HS-5 (cell line): ENCODE measurements around the gene AKR1C2.
"Not testable (repeated sequence)": the region's sequence is repeated elsewhere in the genome, so short reads cannot be mapped to it uniquely, and the experiment has no call there.

ENCODE experiments used
- DNase-seq: peaks from one replicate; pipeline ENCODE4 v3.0.0-alpha.2; 2012; ENCODE audit warnings: low read depth

Gene AKR1C2

DNA sequence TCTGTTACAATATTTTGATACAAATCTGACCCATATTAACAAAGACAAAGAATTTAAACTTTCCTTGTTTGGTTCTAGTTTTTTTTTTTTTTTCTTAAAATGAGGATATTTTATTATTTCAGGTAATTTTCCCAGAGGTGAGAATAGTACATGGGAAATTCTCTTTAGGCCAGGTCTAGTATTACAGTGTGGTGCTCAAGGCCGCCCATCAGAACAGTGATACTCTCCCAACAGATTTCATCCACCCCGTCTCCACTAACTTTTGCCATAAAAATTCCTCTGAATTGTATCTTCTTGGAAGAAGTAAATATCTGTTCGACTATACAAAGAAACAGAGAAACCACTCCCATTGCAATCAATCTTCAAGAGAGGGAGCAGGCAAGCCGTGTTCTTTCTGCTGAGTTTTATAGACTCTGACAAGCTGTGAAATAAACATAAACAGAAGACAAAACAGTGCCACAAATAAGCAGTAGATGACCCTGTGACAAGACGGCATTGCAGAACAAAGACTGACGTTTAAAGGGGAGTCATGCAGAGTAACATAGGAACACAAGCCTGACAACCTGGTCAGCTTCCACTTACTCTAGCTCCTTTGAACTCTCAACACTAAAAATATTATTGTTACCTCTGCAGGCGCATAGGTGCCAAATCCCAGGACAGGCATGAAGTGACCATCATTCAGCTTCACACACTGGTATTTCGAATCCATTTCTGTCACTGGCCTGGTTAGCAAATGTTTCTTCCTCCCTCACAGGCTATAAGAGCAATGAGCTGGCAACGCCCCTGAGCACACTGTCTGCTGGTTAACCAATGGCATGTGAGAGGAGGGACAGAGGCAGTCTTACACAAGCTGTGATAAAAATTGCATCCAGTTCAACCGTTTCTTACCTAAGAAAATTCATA lies at the start of gene AKR1C2:
TSS of gene AKR1C2 (minus strand) at position 731 of the 903 bp plus-strand sequence. CDS start at position 709, 22 bp downstream.
- DNase-seq: not testable (repeated sequence)

DNA sequence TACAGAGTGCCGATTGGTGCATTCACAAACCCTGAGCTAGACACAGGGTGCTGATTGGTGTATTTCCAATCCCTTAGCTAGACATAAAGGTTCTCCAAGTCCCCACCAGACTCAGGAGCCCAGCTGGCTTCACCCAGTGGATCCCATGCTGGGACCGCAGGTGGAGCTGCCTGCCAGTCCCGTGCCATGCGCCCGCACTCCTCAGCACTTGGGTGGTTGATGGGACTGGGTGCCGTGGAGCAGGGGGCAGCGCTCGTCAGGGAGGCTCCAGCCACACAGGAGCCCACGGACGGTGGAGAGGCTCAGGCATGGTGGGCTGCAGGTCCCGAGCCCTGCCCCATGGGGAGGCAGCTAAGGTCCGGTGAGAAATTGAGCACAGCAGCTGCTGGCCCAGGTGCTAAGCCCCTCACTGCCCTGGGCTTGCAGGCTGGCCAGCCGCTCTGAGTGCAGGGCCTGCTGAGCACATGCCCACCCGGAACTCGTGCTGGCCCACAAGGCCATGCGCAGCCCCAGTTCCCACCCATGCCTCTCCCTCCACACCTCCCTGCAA lies 49.4 kb upstream of the AKR1C2 start:
- DNase-seq: not testable (repeated sequence)

DNA sequence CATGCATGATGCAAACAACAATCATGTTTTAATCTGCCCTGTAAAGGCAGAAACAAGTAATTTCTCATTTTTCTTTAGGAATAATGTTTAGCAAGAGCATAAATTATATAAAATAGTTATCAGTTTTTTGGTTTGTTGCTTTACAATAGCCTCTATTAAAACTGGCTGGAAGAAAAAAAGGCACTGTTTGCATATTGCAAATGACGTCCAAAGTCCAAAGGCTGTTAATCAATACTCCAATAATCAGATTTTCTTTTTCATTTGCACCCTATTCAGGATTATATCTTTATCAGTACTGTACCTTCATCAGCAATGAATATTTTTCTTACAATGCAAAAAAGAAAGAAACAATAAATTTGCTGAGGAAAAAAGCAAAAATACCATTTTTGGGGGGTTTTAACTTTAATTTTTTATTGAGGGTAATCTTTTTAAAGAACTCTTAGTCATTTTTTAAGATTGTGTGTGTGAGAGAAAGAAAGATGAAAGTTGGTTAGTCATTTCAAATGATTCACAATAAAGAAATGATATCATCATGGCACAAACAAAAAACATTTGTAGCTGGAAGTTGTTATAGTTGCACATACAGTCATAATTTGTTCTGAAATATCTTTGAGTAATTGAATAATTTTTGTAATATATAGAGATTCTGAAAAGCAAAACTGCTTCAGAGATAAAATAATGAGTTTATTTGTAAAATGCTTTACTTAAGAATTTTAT lies 44.4 kb upstream of the AKR1C2 start:
- DNase-seq: peak; percentile 20

DNA sequence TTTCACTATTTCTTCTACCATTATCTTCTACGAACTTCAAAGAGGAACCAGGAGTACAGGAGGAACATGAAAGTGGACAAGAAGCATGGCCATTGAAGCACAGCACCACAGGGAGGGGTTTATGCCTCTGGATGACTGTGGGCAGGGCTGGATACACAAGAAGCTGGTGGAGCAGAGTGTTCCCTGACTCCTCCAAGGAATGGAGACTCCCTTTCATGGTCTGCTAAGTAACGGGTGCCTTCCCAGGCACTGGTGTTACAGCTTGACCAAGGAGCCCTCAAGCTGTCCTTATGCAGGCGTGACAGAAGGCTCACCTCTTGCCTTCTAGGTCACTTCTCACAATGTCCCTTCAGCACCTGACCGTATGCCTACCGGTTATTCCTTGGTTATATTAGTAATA lies 43.4 kb upstream of the AKR1C2 start:
- not testable (repeated sequence) for DNase-seq

DNA sequence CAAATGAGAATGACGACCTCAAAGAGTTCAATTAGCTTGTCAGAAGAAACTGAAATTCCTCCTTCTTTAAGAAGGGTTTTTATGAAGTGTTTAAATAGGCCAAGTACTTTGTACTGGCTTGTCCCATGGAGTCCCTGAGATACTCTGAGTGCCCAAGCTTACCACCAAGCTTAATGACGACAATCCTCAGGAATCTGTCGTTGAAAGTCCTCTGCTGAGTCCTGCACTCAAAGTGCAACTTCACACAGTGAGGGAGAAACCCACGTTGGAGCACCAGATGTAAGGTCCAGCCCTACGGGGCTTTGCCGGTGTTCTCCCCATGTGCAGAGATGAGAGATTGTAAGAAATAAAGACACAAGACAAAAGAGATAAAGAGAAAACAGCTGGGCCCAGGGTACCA lies 42.8 kb upstream of the AKR1C2 start:
- DNase-seq: no peak

DNA sequence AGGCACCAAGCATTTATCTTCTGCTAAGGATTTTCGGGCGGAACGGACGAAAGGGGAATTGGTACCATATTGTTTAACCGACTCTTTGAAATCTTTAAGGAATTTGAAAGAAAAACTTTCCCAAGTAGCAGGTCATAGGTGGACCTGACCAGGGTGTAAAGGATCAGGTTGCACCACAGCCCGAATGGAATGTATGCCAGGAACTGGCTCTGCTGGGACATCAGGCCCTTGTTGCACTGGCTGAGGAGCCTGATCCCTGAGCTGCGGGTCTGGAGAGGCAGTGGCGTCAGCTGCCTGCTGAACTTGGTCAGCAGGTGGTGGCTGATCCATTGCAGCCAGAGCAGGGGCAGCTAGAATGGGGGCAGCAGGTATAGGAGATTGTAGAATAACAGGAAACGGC lies 41.4 kb upstream of the AKR1C2 start:
- no peak for DNase-seq

DNA sequence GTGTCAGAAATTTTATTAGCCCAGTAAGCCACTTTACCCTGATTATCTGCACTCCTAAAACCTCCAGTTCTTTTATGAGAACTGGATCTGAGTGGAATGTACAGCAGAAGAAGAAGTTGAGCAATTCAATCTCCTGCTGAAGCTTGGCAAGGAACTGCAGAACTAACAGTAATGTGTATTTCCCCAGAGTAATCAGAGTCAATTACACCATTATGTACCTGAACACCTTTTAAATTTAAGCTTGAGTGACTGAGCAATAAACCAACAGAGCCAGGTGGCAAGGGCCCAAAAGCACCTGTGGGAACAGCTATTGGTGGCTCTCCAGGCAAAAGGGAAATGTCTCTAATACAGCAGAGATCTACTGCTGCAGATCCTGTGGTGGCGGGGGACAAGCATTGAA lies 40.1 kb upstream of the AKR1C2 start:
- DNase-seq: no peak

DNA sequence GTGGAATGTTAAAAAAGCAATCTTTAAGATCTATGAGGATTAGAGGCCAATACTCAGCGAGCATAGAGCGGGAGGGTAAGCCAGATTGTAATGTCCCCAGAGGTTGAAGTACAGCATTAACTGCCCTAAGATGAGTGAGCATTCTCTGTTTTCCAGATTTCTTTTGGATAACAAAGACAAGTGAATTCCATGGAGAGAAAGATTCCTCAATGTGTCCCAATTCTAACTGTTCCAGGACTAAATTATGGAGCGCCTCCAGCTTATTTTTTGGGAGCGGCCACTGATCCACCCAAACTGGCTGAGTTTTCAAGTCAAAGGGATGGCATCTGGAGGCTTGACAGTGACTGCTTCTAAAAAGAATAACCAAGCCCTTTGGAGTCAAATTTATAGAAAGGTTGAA lies 39.3 kb upstream of the AKR1C2 start:
- no peak for DNase-seq

DNA sequence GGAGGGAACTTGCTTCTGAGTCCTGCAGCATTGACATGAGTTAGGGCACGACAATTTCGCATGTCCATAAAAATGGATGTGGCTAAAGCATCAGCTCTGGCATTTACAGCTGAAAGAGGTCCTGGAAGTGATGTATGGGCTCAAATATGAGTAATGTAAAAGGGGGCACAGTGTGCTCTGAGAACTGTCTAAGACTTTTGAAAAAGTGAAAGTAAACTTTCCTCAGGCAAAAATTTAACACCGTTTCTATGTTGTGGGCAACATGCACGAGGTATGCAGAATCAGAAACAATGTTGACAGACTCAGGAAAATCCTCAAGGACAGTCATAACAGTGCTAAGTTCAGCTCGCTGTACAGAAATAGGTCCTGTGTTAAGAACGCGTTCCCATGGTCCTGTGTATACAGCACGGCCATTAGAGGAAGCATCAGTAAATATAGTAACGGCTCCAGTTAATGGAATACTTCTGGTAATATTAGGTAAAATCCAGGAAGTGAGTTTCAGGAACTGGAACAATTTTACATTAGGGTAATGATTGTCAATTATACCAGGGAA lies 37.9 kb upstream of the AKR1C2 start:
- no peak for DNase-seq

DNA sequence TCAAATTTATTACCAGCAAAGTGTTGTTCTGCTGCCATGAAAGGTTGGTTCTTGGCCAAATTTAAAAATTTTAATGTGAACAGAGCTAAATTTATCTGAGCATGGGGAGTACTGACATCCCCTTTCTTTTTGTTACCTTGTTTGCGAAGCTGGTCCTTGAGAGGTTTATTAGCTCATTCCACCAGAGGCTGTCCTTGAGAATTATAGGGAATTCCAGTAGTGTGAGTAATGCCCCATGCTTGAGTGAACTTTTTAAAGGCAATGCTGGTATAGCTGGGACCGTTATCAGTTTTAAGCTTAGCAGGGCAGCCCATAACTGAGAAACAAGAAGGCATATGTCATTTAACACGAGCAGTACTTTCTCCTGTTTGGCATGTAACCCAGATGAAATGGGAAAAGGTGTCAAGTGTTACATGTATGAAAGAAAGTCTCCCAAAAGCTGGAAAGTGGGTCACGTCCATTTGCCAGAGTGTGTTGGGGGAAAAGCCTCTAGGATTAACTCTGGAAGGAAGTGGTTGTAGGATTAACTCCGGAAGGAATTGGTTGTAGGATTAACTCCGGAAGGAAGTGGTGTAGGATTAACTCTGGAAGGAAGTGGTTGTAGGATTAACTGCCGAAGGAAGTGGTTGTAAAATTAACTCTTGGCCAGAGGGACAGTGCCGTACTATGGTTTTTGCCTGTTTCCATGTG lies 37.3 kb upstream of the AKR1C2 start:
- no peak for DNase-seq

DNA sequence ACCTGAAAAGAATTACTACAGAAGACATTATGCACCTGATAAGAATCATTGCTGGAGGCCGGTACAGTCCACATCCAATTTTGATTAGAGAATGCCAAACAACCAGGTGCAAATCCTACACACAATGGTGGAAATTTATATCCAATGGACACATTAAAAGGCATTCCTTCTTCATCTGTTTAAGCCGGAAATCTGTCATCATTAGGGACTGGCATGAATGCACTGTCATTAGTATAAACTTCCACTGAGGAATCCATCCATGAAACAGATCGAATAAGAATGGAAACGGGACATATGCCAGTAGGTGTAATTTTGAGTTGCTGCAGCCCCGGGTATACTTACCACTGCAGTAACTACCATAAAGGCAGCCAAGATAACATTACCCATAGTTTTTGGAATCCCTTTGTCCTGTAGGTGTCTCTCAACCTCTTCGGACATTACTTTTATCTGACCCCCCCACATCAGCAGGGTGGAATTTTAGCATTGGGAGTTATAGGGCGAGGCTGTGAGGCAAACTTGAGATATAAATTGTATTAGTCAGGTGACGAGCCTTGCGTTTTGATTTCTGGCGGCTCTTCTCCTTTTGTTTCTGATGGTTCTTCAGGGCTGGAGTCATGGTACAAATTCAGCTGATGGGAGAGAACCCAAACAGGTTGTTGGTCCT lies 36.5 kb upstream of the AKR1C2 start:
- DNase-seq: no peak

DNA sequence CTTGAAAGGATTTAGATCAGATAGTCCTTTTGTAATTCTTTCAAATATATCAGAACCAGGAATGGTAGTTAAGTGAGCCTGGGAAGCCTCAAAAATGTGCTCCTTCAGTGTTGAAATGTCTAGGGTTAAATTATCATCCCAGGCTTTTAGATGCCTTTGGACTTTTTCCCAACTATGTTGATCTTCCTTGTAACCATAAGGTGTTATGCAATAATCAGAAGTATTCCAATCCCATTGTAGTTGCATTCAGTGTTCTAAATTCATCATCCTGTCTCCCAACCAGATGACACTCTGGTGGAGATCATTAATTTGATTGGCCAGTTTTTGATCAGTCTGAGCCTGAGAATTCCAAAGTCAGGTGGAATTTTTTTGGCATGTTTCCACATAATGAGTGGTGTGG lies 35.1 kb upstream of the AKR1C2 start:
- no peak for DNase-seq

DNA sequence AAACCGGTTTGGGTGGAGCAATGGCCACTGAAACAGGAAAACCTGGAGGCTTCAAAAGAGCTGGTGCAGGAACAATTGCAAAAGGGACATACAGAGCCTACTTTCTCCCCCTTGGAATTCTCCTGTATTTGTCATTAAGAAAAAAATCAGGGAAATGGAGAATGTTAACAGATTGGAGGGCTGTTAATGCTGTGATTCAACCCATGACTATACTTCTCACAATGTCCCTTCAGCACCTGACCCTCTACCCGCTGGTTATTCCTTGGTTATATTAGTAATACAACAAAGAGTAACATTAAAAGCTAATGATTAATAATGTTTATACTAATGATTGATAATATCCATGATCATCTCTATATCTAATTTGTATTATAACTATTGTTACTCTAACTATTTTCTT lies 34.4 kb upstream of the AKR1C2 start:
- DNase-seq: no peak

DNA sequence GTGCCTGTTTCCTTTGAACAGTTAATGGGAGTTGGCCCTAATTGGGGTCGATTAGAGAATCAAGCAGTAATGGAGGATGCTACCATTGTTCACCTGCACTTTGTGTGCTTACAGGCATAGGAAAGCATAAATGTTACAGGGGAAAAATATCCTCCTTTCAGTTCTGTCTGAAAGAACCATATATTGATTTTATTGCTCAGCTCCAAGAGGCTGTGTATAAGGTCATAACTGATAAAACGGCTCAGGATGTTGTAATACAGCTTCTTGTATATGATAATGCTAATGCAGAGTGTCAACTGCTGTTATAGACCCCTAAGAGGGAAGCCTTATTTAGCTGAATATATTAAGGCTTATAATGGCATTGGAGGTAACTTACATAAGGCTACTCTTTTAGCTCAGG lies 32.9 kb upstream of the AKR1C2 start:
- DNase-seq: no peak

DNA sequence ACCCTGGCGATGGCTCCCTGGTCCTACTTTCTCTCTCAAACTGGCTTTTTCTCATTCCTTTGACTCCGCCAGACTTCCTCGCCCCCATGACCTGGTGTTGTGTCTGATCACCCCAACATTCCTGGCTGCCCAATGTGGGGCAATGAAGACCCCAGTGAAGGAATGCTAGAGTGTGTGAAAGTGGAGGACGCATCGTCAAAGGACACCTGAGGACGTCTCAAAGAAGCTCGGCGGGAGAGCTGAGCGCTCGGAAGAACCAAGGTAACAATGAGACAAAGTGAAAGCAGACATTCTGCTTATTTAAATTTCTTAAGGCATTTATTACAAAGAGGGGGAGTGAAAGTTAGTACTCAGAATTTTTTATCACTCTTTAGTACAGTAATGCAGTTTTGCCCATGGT lies 31.7 kb upstream of the AKR1C2 start:
- no peak for DNase-seq

DNA sequence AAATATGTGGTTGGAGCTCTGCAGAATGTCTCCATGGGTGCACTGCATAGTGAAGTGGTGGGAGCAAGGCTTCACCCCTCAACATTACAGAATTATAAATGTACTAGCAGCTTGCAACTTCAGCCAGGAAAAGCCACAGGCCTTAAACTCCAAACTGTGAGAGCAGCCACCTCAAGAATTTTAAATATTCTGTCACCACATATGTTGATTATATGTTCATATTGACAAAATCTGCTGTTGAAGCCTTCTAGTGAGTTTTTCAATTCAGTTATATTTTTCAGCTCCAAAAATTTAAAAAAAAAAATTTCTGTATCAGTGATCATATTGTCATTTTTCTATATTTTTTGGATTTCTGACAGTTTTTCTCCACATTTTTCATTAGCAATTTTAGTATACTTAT lies 30.9 kb upstream of the AKR1C2 start:
- DNase-seq: no peak

DNA sequence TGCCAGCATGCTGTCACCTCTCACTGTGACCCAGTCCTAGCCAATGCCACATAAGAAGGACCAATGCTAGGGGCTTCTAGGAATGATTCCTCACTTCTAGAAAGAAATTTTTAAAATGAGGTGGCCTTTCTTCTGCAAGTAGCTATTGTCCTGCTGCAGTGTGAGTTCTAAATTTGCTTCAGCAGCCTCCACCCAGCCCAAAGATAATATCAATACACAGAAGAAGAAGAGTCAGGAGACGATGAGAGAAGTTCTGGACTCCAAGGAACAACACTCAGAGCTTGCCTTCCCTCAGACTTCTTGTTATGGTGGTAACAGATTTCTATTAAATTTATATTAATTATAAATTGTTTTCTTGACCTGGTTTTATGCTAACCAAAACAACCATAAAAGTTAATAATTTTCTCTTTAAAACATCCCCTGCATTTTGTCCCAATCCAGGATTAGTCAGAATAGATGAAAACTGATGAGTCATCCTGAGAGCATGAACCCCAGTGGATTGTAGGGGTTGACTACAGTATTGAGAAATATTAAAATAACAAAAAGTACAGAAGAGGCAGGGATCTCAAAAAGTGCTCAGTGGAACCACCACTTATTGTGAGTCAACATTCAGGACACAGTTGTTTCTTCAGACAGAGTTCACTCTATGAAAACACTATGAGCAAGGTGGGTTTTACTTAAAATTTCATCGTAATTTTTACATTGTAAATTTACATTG lies 29.6 kb upstream of the AKR1C2 start:
- peak; percentile 16 for DNase-seq

DNA sequence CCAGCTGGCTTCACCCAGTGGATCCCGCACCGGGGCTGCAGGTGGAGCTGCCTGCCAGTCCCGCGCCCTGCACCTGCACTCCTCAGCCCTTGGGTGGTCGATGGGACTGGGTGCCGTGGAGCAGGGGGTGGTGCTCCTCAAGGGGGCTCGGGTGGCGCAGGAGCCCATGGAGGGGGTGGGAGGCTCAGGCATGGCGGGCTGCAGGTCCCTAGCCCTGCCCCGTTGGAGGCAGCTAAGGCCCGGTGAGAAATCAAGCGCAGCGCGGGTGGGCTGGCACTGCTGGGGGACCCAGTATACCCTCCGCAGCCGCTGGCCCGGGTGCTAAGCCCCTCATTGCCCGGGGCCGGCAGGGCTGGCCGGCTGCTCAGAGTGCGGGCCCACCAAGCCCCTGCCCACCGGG lies 28.8 kb upstream of the AKR1C2 start:
- DNase-seq: not testable (repeated sequence)

DNA sequence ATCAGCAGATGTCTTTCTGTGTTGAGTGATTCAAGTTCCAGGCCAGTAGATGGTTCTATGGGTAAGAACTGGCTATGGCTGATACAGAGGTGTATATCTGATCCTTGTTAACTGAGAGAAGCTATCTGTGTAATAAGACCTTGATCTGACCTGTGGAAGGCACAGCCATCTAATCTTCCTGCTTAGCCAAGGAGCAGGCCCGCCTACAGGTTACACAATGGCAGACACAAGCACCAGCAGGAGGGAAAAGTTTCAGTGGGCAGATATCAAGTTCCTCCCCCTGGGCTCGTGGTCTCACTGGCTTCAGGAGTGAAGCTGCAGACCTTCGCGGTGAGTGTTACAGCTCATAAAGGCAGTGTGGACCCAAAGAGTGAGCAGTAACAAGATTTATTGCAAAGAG lies 27.9 kb upstream of the AKR1C2 start:
- DNase-seq: not testable (repeated sequence)

DNA sequence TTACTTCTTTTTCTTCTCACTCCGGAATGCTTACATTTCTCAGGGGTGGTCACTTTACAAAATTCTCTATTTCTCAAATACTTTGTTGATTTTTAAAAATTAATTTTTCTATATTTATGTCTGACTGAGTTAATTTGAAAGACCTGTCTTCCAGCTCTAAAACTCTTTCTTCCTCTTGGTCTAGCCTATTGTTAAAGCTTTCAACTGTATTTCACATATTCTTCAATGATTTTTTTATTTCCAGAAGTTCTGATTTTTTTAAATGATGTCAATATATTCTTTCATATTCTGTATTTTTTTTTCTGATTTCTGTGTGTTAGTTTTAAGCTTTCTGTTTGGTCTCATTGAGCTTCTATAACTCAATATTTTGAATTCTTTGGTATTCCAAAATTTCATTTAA lies 27.3 kb upstream of the AKR1C2 start:
- DNase-seq: no peak

DNA sequence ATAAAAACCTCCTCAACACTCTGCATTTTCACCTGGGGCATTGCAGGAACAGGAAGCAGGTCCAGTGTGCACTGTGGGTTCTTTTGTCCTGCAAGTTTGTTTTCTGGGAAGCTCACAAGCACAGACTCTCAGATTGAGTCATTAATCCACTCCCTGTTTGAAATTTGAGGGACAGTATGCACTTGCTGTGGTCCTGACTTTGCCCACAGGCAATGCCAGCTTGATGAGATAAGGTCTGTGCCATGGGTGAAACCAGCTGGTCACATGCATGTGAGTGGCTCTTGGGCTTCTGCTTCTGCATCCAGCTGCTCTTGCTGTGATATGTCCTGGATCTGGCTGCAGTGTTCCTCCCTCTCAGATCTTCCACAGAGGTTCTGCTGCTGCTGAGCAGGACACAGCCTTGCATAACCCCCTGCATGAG lies 21.8 kb upstream of the AKR1C2 start:
- DNase-seq: not testable (repeated sequence)
